ENCODE data around the gene USP20. TPM values are rescaled to one million over a fixed set of nuclear protein-coding genes. Genes with fewer than 3 reads are reported as not detected.

USP20 gene
- total RNA-seq, 8 experiments from 2014 or later, result 15.3 to 24.8 (median 20.7) TPM

Other genes with a start within 250 kb of the USP20 start
- gene C9orf50, start 214.4 kb upstream of the USP20 start, total RNA-seq, result under 1 TPM in 6 of 8 experiments, not detected in 2; 0.22 to 1.00 (median 0.49) TPM
- 10 to 100 TPM; 25.4 to 49.4 (median 35.2) TPM for gene NTMT1, start 209.3 kb upstream of the USP20 start, total RNA-seq
- 10 to 100 TPM; 12.0 to 44.5 (median 18.5) TPM for gene ASB6, start 193.3 kb upstream of the USP20 start, total RNA-seq
- 10 to 100 TPM in 1 of 8 experiments, 1 to 10 TPM in 1, under 1 TPM in 5, not detected in 1; 0.14 to 14.4 (median 0.87) TPM for gene PRRX2, start 169.8 kb upstream of the USP20 start, total RNA-seq
- gene PTGES, start 82.4 kb upstream of the USP20 start, total RNA-seq, result 100 to 1,000 TPM in 1 of 8 experiments, 10 to 100 TPM in 1, 1 to 10 TPM in 4, under 1 TPM in 2; 0.77 to 215 (median 1.9) TPM
- gene TOR1B, start 32.3 kb upstream of the USP20 start, total RNA-seq, result 10 to 100 TPM; 10.7 to 31.4 (median 14.6) TPM
- 10 to 100 TPM; 19.8 to 46.2 (median 34.6) TPM for gene TOR1A, start 11.3 kb upstream of the USP20 start, total RNA-seq
- 10 to 100 TPM; 33.2 to 73.1 (median 48.6) TPM for gene C9orf78, start 183 bp upstream of the USP20 start, total RNA-seq
- gene FNBP1, start 207.7 kb downstream of the USP20 start, total RNA-seq, result 10 to 100 TPM; 18.1 to 85.3 (median 29.3) TPM
- 10 to 100 TPM; 27.6 to 58.5 (median 39.7) TPM for gene GPR107, start 218.4 kb downstream of the USP20 start, total RNA-seq

Data from motor neuron (in vitro differentiated cells).